HuH-7.5 (cell line): ENCODE data around the gene DARS2.

ENCODE experiments used
- DNase-seq: peaks from one replicate; pipeline ENCODE4 v3.0.0; 2011; ENCODE audit warnings: low spot score

The DARS2 gene

GRCh38 chr1:173887627-173888026 lies 63.2 kb downstream of the DARS2 start:
- DNase-seq: no peak

- DNase-seq: no peak
These were observed 64.3 kb downstream of the DARS2 start for GRCh38 chr1:173888749-173889148.

- no peak for DNase-seq
These were observed 65.4 kb downstream of the DARS2 start for GRCh38 chr1:173889885-173890284.

GRCh38 chr1:173893611-173894010 lies 69.1 kb downstream of the DARS2 start:
- DNase-seq: no peak

- DNase-seq: no peak
These were observed 69.7 kb downstream of the DARS2 start for GRCh38 chr1:173894189-173894588.

GRCh38 chr1:173900427-173900826 lies 76.0 kb downstream of the DARS2 start:
- DNase-seq: no peak

GRCh38 chr1:173900992-173901391 lies 76.5 kb downstream of the DARS2 start:
- DNase-seq: no peak

GRCh38 chr1:173903827-173904531 lies 79.5 kb downstream of the DARS2 start:
- no peak for DNase-seq
